A673 (cell line): ENCODE data around the gene SPATS2.

ENCODE experiments used
- CTCF ChIP-seq: fragments of 300-800, 200-600 bp; sonication (generic); conservative IDR thresholded peaks from 2 replicates; pipeline ENCODE4 v1.5.1; 2017; ENCODE audit warnings: low read depth, mild to moderate bottlenecking, antibody characterized with exemption, low read length, moderate library complexity, mixed read lengths
- EZH2 ChIP-seq: fragments of 200-600 bp; sonication (generic); IDR thresholded peaks from 2 replicates; pipeline ENCODE4 v1.6.1; 2017; ENCODE audit warnings: borderline replicate concordance, low read depth, mild to moderate bottlenecking, mixed read lengths, antibody characterized with exemption, low read length; ENCODE audit not compliant: poor library complexity, severe bottlenecking

- no peak for TF ChIP-seq CTCF
- TF ChIP-seq EZH2 = no peak
Measured at GRCh38 chr12:49335118-49335954, 31.9 kb upstream of the SPATS2 start.
